Glutamatergic neuron (in vitro differentiated cells): Measurements from ENCODE around the gene CHST11. TPM values are rescaled to one million over a fixed set of nuclear protein-coding genes. Genes with fewer than 3 reads are reported as not detected.

Experiments used
- DNase-seq: peaks from one replicate; pipeline ENCODE4 v3.0.0; 2022
- H3K27ac Mint-ChIP-seq: one replicate; pipeline ENCODE4 v1.8.0; 2020; ENCODE audit warnings: mild to moderate bottlenecking, mixed read lengths, inconsistent platforms; ENCODE audit not compliant: unreplicated experiment
- H3K27me3 Mint-ChIP-seq: one replicate; pipeline ENCODE4 v1.8.0; 2020; ENCODE audit warnings: mild to moderate bottlenecking, moderate library complexity, mixed read lengths, inconsistent platforms; ENCODE audit not compliant: unreplicated experiment
- H3K36me3 Mint-ChIP-seq: one replicate; pipeline ENCODE4 v1.8.0; 2020; ENCODE audit warnings: mild to moderate bottlenecking, mixed read lengths, inconsistent platforms; ENCODE audit not compliant: unreplicated experiment
- H3K4me1 Mint-ChIP-seq: one replicate; pipeline ENCODE4 v1.8.0; 2020; ENCODE audit warnings: mild to moderate bottlenecking, low read depth, mixed read lengths, inconsistent platforms; ENCODE audit not compliant: unreplicated experiment
- H3K4me3 Mint-ChIP-seq: one replicate; pipeline ENCODE4 v1.8.0; 2020; ENCODE audit warnings: mild to moderate bottlenecking, mixed read lengths, inconsistent platforms; ENCODE audit not compliant: unreplicated experiment
- H3K9me3 Mint-ChIP-seq: one replicate; pipeline ENCODE4 v1.8.0; 2020; ENCODE audit warnings: mild to moderate bottlenecking, moderate library complexity, mixed read lengths, inconsistent platforms; ENCODE audit not compliant: unreplicated experiment
- total RNA-seq: library from RNA; stranded (reverse); fragmentation: NEBNext Ultra II Directional; extraction: Animal tissue kit (Norgen Biotek cat#: 25700); gene quantifications from one replicate; pipeline ENCODE4 v1.2.1, GENCODE V29; 2021; ENCODE audit not compliant: unreplicated experiment
- TF ChIP-seq, protein P1 (sequence below): fragments of 200-600 bp; sonication (generic); IDR thresholded peaks from one replicate; pipeline ENCODE4 v1.5.0; 2021; ENCODE audit not compliant: partially characterized antibody, unreplicated experiment

The CHST11 gene
- total RNA-seq, 1 donor from 2014 or later: 11.5 TPM

DNA sequence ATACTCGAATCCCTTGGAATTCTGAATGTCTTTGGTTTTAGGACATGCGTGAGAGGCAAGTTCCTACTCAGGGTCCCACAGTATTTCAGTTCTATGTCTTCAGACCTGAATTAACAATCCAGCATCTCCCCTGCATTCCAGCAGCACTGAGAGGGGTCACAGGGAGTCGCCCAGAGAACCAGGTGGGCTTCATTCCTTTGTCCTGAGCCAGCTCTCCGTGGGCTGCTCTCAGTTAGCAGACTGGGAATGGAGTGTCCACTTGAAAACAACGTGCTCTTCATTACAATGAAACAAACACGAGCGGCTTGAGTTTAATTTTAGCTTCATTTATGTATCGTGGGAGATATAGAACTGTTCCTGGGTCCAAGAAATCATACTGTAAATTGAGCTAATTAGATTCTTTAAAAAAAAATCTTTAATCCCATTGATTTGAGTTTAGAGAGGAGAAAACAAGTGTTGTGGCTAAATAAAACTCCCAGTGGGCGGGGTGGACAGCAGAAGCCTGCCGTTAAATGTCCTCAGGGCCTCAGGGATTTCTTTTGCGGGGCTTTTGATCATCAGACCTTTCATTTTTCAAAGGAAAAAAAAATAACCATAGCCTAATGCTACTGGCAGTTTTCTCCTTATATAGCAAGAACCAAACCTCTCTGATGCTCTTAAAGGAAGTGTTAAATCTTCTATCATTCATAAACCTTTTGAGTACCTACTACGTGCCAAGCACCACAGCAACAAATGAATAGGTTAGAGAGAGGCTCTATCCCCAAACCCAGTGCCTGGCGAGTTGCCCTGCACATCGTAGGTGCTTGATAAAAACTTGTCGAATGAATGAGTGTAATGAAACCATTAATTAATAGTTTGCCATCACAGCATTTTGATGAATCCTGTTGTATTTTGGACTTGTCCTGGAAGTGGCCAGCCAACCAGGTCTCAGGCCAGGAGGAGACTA lies 140.4 kb downstream of the CHST11 start:
- no peaks in the 10 kb centered on the region for H3K36me3 Mint-ChIP-seq
- no peaks in the 10 kb centered on the region for H3K9me3 Mint-ChIP-seq
- H3K4me3 Mint-ChIP-seq: peak overlapping the region; percentile 9
- H3K27ac Mint-ChIP-seq: no peak overlapping the region
- peaks cover 26% of the 10 kb centered on the region for H3K4me1 Mint-ChIP-seq
- peaks cover 5% of the 10 kb centered on the region for H3K27me3 Mint-ChIP-seq
- no peak for DNase-seq
- TF ChIP-seq, protein P1, sequence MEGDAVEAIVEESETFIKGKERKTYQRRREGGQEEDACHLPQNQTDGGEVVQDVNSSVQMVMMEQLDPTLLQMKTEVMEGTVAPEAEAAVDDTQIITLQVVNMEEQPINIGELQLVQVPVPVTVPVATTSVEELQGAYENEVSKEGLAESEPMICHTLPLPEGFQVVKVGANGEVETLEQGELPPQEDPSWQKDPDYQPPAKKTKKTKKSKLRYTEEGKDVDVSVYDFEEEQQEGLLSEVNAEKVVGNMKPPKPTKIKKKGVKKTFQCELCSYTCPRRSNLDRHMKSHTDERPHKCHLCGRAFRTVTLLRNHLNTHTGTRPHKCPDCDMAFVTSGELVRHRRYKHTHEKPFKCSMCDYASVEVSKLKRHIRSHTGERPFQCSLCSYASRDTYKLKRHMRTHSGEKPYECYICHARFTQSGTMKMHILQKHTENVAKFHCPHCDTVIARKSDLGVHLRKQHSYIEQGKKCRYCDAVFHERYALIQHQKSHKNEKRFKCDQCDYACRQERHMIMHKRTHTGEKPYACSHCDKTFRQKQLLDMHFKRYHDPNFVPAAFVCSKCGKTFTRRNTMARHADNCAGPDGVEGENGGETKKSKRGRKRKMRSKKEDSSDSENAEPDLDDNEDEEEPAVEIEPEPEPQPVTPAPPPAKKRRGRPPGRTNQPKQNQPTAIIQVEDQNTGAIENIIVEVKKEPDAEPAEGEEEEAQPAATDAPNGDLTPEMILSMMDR: no peak

DNA sequence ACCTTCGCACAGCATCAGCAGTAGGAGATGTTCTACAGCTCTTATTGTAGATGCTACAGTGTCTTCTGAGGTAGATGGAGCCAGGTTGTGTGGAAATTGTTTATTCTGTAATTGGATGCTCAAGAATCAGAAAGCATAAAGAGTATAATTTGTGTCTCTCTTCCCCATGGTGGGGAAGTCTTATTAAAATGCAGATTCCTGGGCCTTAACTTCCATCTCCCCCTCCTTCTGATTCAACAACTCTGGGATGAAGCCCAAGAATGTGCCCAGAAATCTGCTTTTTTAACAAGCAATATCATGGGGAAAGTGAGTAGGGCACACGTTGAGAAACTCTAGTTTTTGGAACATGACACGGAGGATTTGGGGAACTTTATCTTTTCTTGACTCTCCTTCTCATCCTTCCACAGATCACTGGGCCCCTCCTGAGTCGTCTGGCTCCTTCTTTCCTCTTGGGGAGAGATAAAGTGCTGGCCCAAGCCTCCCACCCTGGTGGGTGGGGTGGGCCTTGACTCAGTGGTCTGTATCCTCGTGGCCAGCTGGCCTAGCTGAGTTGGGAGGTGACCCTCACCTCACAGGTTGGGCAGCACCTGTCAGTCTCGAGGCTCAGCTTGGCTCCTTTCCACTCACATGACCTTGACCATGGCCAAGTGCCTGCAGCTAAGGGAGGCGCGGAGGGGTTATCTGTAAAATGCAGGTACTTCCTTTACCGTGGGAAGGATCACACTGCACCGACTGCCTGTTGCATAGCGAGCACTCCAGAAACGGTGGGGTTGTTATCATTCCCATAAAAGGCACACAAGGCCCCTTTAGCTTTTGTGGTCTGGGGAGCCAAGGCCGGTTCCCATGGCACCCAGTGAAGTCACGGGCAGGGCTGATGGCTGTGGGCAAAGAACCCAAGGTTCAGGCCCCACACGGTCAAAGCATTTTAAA lies 141.9 kb downstream of the CHST11 start:
- Mint-ChIP-seq H3K4me1 (peaks cover 31% of the 10 kb centered on the region), H3K27me3 (peaks cover 5% of the 10 kb centered on the region), H3K36me3 (no peaks in the 10 kb centered on the region), H3K27ac (no peak overlapping the region), H3K9me3 (no peaks in the 10 kb centered on the region), H3K4me3 (no peak overlapping the region)
- TF ChIP-seq, protein P1: no peak
- DNase-seq: no peak

DNA sequence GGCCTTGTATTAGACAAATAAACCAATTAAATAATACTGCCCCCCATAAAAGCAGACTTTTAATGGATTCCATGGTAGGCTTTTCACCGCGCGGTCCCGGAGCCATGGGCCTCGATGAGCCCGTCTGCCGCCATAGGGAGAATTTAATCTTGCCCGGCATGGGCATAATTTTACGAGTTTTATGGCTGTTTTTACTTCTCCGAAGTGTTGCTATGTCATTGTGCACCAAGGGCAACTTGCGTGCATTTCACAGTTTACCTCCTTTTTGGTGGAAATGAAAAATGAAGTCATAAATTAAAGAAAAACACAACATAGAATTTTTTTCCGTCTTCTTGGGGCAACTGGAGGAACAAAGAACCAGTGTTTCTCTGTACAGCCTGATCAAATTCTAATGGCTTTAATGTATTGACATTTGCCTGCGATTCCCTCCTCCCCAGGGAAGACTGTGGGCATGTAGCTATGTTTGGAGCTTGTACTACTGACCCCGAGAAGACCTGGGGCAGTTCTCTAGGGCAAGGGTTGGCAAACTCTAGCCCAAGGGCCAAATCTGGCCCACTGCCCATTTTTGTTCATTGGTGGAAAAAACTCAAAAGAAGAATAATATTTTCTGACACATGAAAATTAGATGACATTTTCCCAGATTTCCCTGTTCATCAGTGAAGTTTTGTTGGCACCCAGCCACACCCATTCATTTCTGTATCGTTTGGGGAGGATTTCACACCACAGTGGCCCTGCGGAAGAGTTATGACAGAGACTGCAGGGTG lies 142.7 kb downstream of the CHST11 start:
- no peak for DNase-seq
- no peaks in the 10 kb centered on the region for H3K9me3 Mint-ChIP-seq
- H3K4me3 Mint-ChIP-seq: no peak overlapping the region
- TF ChIP-seq, protein P1: no peak
- no peaks in the 10 kb centered on the region for H3K36me3 Mint-ChIP-seq
- H3K4me1 Mint-ChIP-seq: peaks cover 31% of the 10 kb centered on the region
- no peak overlapping the region for H3K27ac Mint-ChIP-seq
- H3K27me3 Mint-ChIP-seq: peaks cover 2% of the 10 kb centered on the region

DNA sequence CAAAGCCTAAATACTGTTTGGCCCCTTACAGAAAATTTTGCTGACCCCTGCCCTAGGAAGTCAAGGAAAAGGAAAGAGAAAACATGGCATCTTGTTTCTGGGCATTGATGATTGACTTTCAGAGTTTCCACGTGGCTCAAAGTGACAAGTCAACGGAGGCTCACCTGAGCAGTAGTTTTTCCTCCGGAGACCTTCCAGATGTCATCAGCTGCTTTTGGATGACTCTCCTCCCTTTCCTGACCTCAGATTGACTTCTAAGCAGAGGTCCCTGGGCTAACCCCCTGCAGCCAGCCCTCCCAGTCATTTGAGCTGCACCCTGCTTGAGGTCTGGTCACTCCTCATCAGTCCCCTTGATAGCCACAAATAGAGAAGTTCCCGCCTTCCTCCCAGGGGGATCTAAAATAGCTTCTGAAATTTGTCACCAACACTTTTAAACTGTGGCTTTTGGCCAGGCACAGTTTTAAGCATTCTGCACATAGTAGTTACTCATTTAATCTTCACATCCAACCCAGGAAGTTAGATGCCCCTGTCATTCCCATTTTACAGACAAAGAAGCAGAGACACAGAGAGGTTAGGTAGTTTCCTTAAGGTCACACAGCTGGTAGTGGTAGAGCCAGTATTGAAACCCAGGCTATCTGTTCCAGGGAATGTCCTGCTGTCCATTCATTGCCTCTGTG lies 143.4 kb downstream of the CHST11 start:
- TF ChIP-seq, protein P1: no peak
- no peak overlapping the region for H3K27ac Mint-ChIP-seq
- no peaks in the 10 kb centered on the region for H3K36me3 Mint-ChIP-seq
- no peak for DNase-seq
- peaks cover 2% of the 10 kb centered on the region for H3K27me3 Mint-ChIP-seq
- no peak overlapping the region for H3K4me3 Mint-ChIP-seq
- no peaks in the 10 kb centered on the region for H3K9me3 Mint-ChIP-seq
- peaks cover 31% of the 10 kb centered on the region for H3K4me1 Mint-ChIP-seq
